NCI-H345 treated with DMSO at 0.1 percent for 48 hours (cell line): ENCODE data around the gene ZNF385C.

Experiments used
- DNase-seq: peaks from one replicate; lab custom pipeline; 2025; ENCODE audit not compliant: unreplicated experiment; lab: John Stamatoyannopoulos, UW

ZNF385C gene

DNA sequence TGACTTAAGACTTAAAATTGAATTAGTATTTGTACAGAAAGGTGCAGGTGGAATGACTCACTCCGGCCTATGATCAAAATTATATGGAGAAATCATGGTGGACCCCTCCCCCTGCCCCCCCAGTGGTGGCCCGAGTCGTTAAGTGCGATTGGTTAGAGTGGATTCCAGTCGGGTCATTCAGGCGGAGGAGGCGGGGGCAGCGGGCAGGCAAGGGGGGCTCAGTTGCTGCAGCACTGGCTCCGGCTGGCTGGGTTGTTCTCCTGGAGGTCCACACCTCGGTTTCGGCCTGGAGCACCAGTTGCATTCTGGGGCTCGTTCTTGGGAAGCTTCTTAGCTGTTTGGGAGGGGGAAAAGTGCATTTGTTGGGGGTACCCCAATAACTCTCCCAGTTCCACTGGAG, 27.3 kb upstream of the ZNF385C start:
- DNase-seq, result no peak

- no peak for DNase-seq
These were observed 26.0 kb upstream of the ZNF385C start for GRCh38 chr17:42124256-42124655.

DNA sequence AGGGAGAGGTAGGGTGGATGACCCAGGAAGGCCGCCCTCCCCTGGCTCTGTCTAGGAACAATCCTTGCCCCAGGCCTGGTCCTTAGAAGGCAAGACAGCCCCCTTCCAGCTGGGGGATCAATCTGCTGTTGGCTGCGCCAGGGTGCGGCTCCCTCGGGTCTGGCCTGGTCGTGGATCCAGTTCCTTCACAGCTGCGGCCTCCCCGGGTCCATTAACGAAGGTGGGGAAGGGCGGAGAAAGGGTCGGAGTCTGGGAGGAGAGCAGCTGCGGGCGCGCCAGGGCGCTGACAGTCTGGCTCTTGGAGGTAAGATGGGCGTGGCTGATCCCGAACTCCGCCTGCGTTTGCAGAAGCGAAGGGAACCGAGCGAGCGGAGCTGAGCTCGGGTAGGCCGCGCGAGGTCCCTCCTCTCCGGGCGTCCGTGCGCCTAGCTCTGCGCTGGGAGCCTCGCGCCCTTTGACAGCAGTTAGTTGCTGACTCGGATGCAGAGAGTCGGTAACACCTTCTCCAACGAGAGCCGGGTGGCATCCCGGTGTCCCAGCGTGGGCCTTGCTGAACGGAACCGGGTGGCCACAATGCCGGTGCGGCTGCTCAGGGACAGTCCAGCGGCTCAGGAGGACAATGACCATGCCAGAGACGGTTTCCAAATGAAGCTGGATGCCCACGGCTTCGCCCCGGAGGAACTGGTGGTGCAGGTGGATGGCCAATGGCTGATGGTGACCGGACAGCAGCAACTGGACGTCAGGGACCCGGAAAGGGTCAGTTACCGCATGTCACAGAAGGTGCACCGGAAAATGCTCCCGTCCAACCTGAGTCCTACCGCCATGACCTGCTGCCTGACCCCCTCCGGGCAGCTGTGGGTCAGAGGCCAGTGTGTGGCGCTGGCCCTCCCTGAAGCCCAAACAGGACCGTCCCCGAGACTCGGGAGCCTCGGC, 24.4 kb upstream of the ZNF385C start, which contains the start of gene HSPB9:
TSS of gene HSPB9 (plus strand) at position 434 of the 933 bp plus-strand sequence. CDS start at position 481, 47 bp downstream.
- DNase-seq, result no peak

GRCh38 chr17:42120770-42121769, 22.8 kb upstream of the ZNF385C start, which contains the start of gene KAT2A:
Gene KAT2A, minus strand, starts transcription at chr17:42121367. Its CDS starts 63 bp downstream, at chr17:42121304.
- peak; percentile 57 for DNase-seq

DNA sequence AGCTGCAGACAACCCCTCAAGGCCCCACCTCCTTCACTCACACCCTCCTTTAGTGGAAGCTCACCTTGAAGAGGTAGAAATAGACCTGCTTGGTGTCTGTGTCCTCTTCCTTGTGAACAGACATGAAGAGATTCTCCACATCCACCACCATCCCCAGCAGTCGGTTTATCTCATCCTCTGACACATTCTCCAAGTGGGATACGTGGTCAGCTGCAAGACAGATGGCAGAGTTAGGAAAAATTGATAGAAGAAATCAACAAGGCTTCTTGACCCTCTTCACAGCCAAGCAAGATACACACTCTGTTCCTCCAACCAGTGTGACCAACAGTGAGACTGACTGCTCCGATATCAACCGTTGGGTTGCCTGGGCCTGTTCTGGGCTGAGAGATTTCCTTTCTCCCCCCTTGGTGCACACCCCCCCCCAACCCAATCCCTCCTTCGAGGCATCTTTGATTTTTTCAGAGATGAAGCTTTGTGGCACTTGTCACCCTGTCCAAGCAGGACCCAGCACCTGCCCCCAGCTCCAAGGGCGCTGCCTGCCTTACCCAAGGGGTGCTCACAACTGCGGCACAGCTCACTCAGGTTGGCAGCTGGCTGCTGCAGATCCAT, 22.0 kb upstream of the ZNF385C start:
- DNase-seq, result no peak

DNA sequence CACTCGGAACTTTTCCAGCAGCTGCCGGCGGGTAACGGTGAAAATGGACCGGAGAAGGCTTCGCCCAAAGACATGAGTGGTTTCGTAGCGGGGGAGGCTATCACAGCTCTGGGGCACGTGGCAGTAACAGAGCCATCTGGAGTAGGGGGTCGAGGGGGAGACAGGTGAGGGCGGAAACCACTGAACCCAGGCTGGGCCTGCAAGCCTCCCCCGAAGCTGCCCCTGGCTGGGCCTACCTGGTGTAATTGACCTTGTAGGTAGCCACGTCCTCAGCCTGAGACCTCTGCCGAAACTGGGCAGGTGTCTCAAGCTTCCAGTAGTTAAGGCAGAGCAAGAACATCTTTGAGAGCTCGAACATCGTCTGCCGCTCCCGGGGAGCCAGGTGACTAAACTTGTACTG, 21.0 kb upstream of the ZNF385C start:
- no peak for DNase-seq

GRCh38 chr17:42118545-42118944, 20.3 kb upstream of the ZNF385C start:
- no peak for DNase-seq

DNA sequence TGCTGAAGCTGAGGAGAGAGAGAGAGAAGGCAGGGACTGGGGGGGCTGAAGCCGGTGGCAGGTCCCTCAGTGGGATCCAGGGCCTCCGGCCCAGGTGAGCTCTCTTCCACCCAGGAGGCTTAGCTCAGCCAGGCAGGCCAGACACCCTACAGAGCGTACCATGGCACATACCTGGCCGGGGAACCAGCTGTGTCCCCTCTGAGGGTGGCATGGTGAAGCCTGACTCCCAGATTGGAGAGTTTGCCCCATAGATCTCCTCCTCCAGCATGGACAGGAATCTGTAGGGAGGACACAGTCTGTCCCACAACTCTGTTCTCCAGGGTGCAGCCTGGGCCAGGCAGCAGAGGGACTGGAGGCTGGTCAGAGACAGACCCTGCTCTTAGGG, 19.8 kb upstream of the ZNF385C start:
- no peak for DNase-seq

- DNase-seq, result no peak
These were observed 19.3 kb upstream of the ZNF385C start for GRCh38 chr17:42117397-42118125.

DNA sequence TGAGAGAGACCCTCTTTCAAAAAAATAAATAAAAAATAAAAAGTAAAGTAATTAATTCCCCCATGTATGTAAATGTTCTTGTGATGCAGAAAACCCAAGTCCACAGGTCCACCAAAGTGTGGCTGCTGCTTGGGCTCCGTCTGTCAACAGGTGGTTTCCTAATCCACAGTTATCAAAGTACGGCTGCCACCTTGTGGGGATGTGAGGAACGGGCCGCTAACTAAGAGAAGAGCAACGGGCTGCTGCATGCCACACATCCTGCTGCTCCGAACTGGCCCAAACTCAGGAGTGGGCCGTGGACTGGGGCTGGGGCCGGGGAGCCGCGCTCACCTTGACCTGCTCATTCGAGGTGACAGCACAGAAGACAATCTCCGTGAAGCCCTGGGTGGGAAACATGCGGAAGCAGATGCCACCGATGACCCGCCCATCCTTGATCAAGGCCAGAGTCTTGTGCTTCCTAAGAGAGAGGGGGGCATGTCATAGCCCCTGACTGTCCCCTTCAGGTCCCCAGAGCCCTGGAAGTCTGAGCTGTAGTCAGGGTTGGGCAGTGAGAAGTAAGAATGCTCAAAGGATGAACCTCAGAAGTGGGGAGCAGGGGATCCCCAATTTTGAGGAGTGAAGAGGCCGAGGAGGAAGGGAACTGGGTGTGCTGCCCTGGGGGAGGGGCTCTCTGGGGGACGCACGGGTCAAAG, 18.6 kb upstream of the ZNF385C start:
- DNase-seq, result peak; percentile 47

GRCh38 chr17:42114118-42114517, 15.8 kb upstream of the ZNF385C start:
- no peak for DNase-seq

DNA sequence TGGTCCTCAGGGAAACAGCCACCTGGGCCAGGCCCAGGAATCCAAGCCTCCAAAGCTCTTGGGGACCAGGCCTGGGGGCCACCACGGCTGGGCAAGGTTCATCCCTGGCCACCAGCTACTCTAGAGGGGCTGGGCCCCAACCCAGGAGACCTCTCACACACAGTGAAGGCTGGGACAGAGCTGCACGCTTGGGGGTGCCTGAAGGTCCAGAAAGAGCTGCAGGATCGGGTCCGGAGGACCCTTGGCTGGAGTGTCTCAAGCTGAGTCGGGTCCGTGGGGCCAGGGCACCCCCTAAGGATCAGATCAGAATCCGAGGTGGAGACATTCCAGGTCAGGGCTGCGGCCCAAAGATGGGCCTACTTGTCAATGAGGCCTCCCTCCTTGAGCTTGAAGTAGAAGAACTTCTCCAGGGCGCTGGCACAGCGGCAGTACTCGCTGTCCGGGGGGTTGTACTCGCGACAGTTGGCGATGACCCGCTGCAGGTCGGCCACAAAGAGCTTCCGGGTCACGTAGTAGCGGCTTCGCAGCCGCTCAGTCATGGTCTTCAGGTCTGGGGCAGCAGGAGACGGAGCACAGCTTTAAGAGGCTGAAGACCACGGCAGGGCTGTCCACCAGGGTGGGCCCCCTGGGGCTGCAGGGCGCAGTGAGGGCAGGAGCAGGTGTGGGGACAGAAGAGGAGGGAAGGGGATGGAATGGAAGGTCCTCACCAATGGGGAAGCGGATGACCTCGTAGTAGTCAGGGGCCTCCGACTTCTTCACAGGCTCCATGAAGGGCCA, 15.2 kb upstream of the ZNF385C start:
- no peak for DNase-seq

DNA sequence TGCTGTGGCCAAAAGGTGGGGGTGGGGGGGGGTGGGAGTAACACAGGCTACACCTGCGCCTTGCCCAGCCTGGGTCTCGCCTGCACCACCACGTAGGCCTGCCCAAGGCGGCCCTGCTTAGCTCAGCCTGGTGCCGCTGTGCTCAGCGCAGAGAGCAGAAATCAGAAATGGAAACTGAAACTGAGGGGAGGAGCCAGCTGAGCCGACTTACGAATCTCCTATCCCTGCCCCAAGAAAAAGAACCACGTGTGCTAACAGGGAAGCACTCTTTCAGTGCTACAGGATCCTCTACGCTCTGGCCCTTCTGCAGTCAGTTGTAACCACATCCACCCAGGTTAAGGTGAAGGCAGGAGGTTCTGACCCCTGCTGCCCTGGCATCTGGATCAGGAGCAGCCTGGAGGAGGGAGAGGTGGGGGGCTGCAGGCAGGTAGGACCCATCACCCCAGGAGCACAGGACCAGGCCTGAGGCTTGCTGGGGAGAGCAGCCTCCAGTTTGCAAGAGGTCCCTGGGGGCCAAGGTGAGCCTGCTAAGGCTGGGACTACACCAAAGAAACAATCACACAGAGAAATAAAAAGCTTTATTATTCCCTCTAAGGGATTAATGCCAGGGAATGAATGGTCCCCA, 14.4 kb upstream of the ZNF385C start, which contains the start of gene DHX58:
TSS of gene DHX58 (minus strand) at position 163 of the 625 bp plus-strand sequence. CDS start 822 bp downstream, outside the sequence.
- no peak for DNase-seq

- DNase-seq, result no peak
These were observed 13.7 kb upstream of the ZNF385C start for GRCh38 chr17:42111871-42112551.

DNA sequence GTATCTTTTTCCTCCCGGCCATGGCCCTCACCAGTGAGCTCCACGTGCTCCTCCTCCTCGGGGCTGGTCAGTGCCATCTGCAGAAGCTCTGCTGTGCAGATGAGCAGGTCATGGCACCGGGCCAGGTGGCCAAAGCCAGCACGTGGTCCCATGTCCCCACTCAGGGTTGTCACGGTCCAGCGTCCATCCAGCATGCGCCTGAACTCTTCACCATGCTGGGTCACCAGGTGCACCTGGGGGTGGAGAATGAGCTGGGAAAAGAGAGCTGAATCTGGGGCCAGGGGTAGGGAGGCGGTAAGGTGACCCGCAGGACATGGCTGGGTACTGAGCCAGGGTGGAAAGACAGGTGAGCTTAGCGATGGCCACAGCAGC, 13.0 kb upstream of the ZNF385C start:
- no peak for DNase-seq

DNA sequence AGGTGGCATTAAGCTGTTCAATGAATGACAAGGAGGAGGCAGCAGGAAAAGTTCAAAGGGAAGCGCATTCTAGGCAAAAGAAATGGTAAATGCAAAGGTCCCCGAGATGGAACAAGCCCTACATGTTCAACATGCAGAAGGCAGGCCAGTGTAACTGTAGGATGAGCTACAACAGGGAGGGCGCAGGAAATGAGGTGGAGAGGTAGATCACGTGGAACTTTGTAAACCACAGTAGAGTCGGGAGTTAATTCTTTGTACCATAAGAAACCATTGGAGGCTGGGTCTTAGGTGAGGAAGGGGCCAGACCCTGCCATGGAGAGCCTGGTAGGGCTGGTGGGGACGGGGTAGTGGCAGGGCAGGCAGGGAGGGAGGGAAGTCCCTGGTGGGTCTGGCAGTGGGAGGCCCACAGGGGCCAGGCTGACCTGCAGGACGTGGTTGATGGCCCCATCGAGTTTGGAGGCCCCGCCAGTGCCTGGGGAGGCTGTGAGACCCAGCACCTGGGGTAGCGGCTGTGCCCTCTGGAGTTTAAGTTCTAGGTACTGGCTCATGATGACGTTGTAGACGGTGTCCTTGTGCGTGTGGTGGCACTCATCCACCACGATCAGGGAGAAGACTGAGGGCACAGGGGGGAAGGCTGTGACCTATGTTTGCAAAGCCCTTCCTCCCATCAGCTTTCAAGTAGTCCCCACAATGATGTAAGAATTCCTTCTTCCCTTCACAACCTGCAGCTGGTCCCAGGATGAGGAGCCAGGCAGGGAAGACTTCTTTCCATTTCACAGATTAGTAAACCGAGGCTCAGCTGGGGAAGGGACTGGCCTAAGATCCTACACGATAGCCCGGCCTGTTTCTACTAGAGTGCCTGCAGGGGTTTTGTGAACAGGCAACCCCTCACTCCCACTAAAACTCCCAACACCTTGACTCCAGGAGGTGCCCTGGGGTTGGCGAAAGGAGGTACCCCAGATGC, 12.3 kb upstream of the ZNF385C start:
- DNase-seq, result no peak

DNA sequence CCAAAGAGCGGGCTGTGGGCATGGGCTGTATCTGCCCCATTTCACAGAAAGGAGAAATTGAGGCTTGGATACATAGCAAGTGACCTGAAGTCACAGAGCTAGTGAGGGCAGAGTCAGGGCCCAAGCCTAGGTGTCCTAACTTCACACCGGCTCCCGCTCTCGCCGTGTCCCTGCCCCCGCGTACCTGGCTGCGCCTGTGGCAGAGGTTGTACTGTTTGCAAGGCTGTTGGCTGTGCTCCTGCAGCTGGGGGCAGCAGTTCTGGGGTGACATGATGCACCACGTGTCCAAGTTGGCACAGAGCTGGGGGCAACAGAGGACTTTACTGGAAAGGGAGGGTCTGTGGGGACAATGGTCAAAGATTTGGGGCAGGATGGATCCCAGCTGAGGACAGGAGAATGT, 10.8 kb upstream of the ZNF385C start:
- no peak for DNase-seq
